A549 (cell line): ENCODE data around the gene ERP29. TPM values are rescaled to one million over a fixed set of nuclear protein-coding genes. Genes with fewer than 3 reads are reported as not detected.
"Not testable (repeated sequence)": the region's sequence is repeated elsewhere in the genome, so short reads cannot be mapped to it uniquely, and the experiment has no call there.

ENCODE experiments used
- ATAC-seq, 2 experiments: fragments of 200-7000 bp in 1 of 2; fragments of >200 bp in 1 of 2; cut with Nextera tagmentation in 1 of 2; cut with Tn5 transposase in 1 of 2; 3 replicates each; pipeline versions ENCODE4 v1.8.0 to v1.9.1; 2018 to 2020; ENCODE audit warnings: mild to moderate bottlenecking in 1 of 2, moderate library complexity in 1 of 2
- CTCF ChIA-PET: fragments of 300-600 bp; sonication (Branson Sonifier 250); formaldehyde crosslinking; extraction: SDS; loops from one replicate; lab custom pipeline; 2021; ENCODE audit warnings: antibody characterized with exemption, inconsistent platforms; lab: Yijun Ruan, JAX
- POLR2A ChIA-PET: fragments of 350-600 bp; formaldehyde crosslinking; extraction: SDS; loops from one replicate; lab custom pipeline; 2021; ENCODE audit warnings: antibody characterized with exemption, inconsistent platforms; lab: Yijun Ruan, JAX
- DNase-seq, 2 experiments: peaks; one replicate each; pipeline versions ENCODE4 v3.0.0 to v3.0.0-alpha.2; 2011 to 2016; ENCODE audit warnings: low read depth in 1 of 2, low spot score in 1 of 2
- FAIRE-seq: peaks from 2 replicates; lab custom pipeline; 2011; peaks lifted over from hg19 to GRCh38; lab: Jason Lieb, UNC
- H3K27ac ChIP-seq, 2 experiments: fragments of >200 bp; sonication (Bioruptor Twin); formaldehyde crosslinking; 3 replicates each; pipeline ENCODE4 v1.5.1; 2016 to 2017
- H3K4me1 ChIP-seq: fragments of >200 bp; sonication (Bioruptor Twin); formaldehyde crosslinking; 3 replicates; pipeline ENCODE4 v1.6.1; 2016
- H3K4me2 ChIP-seq: fragments of >200 bp; sonication (Bioruptor Twin); formaldehyde crosslinking; 3 replicates; pipeline ENCODE4 v1.6.1; 2016
- H3K4me3 ChIP-seq: fragments of >200 bp; sonication (Bioruptor Twin); formaldehyde crosslinking; 3 replicates; pipeline ENCODE4 v1.5.1; 2016
- H3K9me3 ChIP-seq: fragments of >200 bp; sonication (Bioruptor Twin); formaldehyde crosslinking; 3 replicates; pipeline ENCODE4 v1.6.1; 2016
- ATOH8 ChIP-seq: fragments of 250-450 bp; sonication (Bioruptor Pico); IDR thresholded peaks from 2 replicates; pipeline ENCODE4 v1.5.0; 2020; ENCODE audit warnings: low read depth, mild to moderate bottlenecking, moderate library complexity
- BCL3 ChIP-seq: fragments of >200 bp; sonication (Bioruptor Twin); formaldehyde crosslinking; IDR thresholded peaks from 3 replicates; pipeline ENCODE4 v1.6.1; 2016
- CBX2 ChIP-seq: fragments of 200-600 bp; sonication (generic); IDR thresholded peaks from 2 replicates; pipeline ENCODE4 v1.6.1; 2016; ENCODE audit warnings: low read depth, mild to moderate bottlenecking, borderline replicate concordance
- CEBPB ChIP-seq, 2 experiments: fragments of >200 bp in 1 of 2; sonication (Bioruptor Twin) in 1 of 2; formaldehyde crosslinking in 1 of 2; IDR thresholded peaks; 2 replicates each; pipeline ENCODE4 v1.6.1; 2012 to 2016
- CHD4 ChIP-seq: fragments of 200-600 bp; sonication (generic); IDR thresholded peaks from 2 replicates; pipeline ENCODE4 v1.6.1; 2016; ENCODE audit warnings: antibody characterized with exemption, mild to moderate bottlenecking, borderline replicate concordance
- EHF ChIP-seq: fragments of 250-450 bp; sonication (Bioruptor Pico); IDR thresholded peaks from 2 replicates; pipeline ENCODE4 v1.5.0; 2020; ENCODE audit warnings: mild to moderate bottlenecking
- ELK1 ChIP-seq: fragments of 150-350 bp; IDR thresholded peaks from 2 replicates; pipeline ENCODE4 v1.6.1; 2014; ENCODE audit warnings: low read depth, mild to moderate bottlenecking, low read length
- EP300 ChIP-seq, 2 experiments: fragments of >200 bp; sonication (Bioruptor Twin); formaldehyde crosslinking; IDR thresholded peaks; 2 replicates in 1 of 2; 3 replicates in 1 of 2; pipeline ENCODE4 v1.6.1; 2016 to 2017
- ESRRA ChIP-seq: fragments of 150-350 bp; IDR thresholded peaks from 2 replicates; pipeline ENCODE4 v1.6.1; 2014; ENCODE audit warnings: mild to moderate bottlenecking, low read length, borderline replicate concordance
- GATA3 ChIP-seq: IDR thresholded peaks from 2 replicates; pipeline ENCODE4 v1.6.1; 2012; ENCODE audit warnings: borderline replicate concordance
- HDAC2 ChIP-seq: fragments of 200-600 bp; sonication (generic); IDR thresholded peaks from 2 replicates; pipeline ENCODE4 v1.6.1; 2016
- HES2 ChIP-seq: fragments of >200 bp; sonication (Bioruptor Twin); formaldehyde crosslinking; IDR thresholded peaks from 2 replicates; pipeline ENCODE4 v1.6.1; 2016
- JUNB ChIP-seq: fragments of >200 bp; sonication (Bioruptor Twin); formaldehyde crosslinking; IDR thresholded peaks from 2 replicates; pipeline ENCODE4 v1.6.1; 2016
- KDM5A ChIP-seq: fragments of 200-600 bp; sonication (generic); IDR thresholded peaks from 2 replicates; pipeline ENCODE4 v1.6.1; 2016; ENCODE audit warnings: antibody characterized with exemption, mild to moderate bottlenecking
- MAFK ChIP-seq: fragments of 450-650 bp; IDR thresholded peaks from 2 replicates; pipeline ENCODE4 v1.6.1; 2014; ENCODE audit not compliant: partially characterized antibody
- MAX ChIP-seq: IDR thresholded peaks from 2 replicates; pipeline ENCODE4 v1.6.1; 2012
- MAZ ChIP-seq: fragments of 150-350 bp; IDR thresholded peaks from 2 replicates; pipeline ENCODE4 v1.6.1; 2014; ENCODE audit warnings: antibody characterized with exemption, low read depth, low read length, borderline replicate concordance
- MYC ChIP-seq: IDR thresholded peaks from 2 replicates; pipeline ENCODE4 v1.6.1; 2012; ENCODE audit warnings: mild to moderate bottlenecking, inconsistent platforms, low read length, improper control_type of control experiment, borderline replicate concordance
- NFE2L2 ChIP-seq: fragments of 150-350 bp; conservative IDR thresholded peaks from 2 replicates; pipeline ENCODE4 v1.6.1; 2014; ENCODE audit warnings: low read length
- REST ChIP-seq: fragments of 200-600 bp; sonication (generic); IDR thresholded peaks from 2 replicates; pipeline ENCODE4 v1.6.1; 2016; ENCODE audit warnings: antibody characterized with exemption, mild to moderate bottlenecking, moderate library complexity
- RNF2 ChIP-seq: fragments of 200-600 bp; sonication (generic); IDR thresholded peaks from 2 replicates; pipeline ENCODE4 v1.6.1; 2016; ENCODE audit warnings: low read depth, mild to moderate bottlenecking, antibody characterized with exemption, moderate library complexity, borderline replicate concordance
- SMC3 ChIP-seq: fragments of >200 bp; sonication (Bioruptor Twin); formaldehyde crosslinking; IDR thresholded peaks from 3 replicates; pipeline ENCODE4 v1.6.1; 2018; ENCODE audit warnings: inconsistent platforms
- ZC3H11A ChIP-seq: fragments of 450-650 bp; IDR thresholded peaks from 2 replicates; pipeline ENCODE4 v1.6.1; 2014; ENCODE audit warnings: antibody characterized with exemption, mild to moderate bottlenecking
- ZFP36 ChIP-seq: fragments of 450-650 bp; IDR thresholded peaks from 2 replicates; pipeline ENCODE4 v1.6.1; 2014; ENCODE audit warnings: borderline replicate concordance; ENCODE audit not compliant: partially characterized antibody
- ZNF302 ChIP-seq: fragments of 250-450 bp; sonication (Bioruptor Pico); IDR thresholded peaks from 2 replicates; pipeline ENCODE4 v1.9.0; 2021; ENCODE audit warnings: inconsistent platforms, mild to moderate bottlenecking, moderate library complexity
- WGBS: methylation state at CpG from one replicate; pipeline ENCODE4 v1.1.6; 2017; ENCODE audit errors: missing lambda C conversion rate; 5-methylcytosine and 5-hydroxymethylcytosine counted together
- polyA plus RNA-seq, 4 experiments: library from polyadenylated mRNA; depleted of rRNA in 3 of 4; stranded (reverse); fragments of >200 nt; fragmentation: RNase III in 1 of 4; extraction: RNeasy Plus Mini Kit Qiagen cat#74134 plus additional on column Dnase treatment in 1 of 4; gene quantifications; 2 replicates in 3 of 4; 3 replicates in 1 of 4; pipeline ENCODE4 v1.2.3, GENCODE V29; 2011 to 2017

ERP29 gene
- polyA plus RNA-seq, 2 of the 4 experiments (the other 2 are of a cell fraction), result 115 to 157 TPM

GRCh38 chr12:111998015-111998414, 15.2 kb upstream of the ERP29 start:
- CTCF ChIA-PET, result interaction anchor here (0.6 to 1.4 kb wide), 2 partner anchors 15 to 154 kb away, joined by 3 read pairs; partner anchors contain the start of genes ERP29 and TMEM116
- 91% methylated on average over 4 of the region's 4 CpGs for WGBS
- FAIRE-seq, result no peak

GRCh38 chr12:111999129-111999528, 14.1 kb upstream of the ERP29 start:
- CTCF ChIA-PET, H3K4me1 ChIP-seq, H3K4me3 ChIP-seq, POLR2A ChIA-PET, H3K9me3 ChIP-seq, ATAC-seq, DNase-seq, H3K4me2 ChIP-seq, FAIRE-seq, H3K27ac ChIP-seq: not testable (repeated sequence)
- WGBS, result 79% methylated on average over 9 of the region's 9 CpGs

More at GRCh38 chr12:111998015-111998414, 15.2 kb upstream of the ERP29 start:
- TF ChIP-seq MAFK (no peak), CBX2 (no peak), EHF (no peak), KDM5A (no peak), GATA3 (no peak), MAX (no peak), REST (no peak), MAZ (no peak), ZFP36 (no peak), MYC (no peak), HDAC2 (no peak), HES2 (no peak), RNF2 (no peak), BCL3 (no peak), ZNF302 (no peak)
- TF ChIP-seq, all 56 proteins: peak for 0
- H3K4me3 ChIP-seq, result no peak overlapping the region
- ATAC-seq, result no peak
- H3K9me3 ChIP-seq, result no peaks in the 10 kb centered on the region
- POLR2A ChIA-PET, result interaction anchor here (1.5 kb wide), 1 partner anchor 16 kb away, joined by 9 read pairs; the partner anchor contains the start of genes ERP29 and TMEM116
- no peak overlapping the region for H3K4me2 ChIP-seq
- no peak overlapping the region for H3K27ac ChIP-seq
- H3K4me1 ChIP-seq, result 0 out of 3 replicates have a peak, but pooled peaks cover 3% of the 10 kb centered on the region
- no peak for DNase-seq

GRCh38 chr12:112000820-112001219, 12.4 kb upstream of the ERP29 start:
- WGBS, result 91% methylated on average over 8 of the region's 8 CpGs
- POLR2A ChIA-PET, result interaction anchor here (0.6 to 1.6 kb wide), 2 partner anchors 12 to 56 kb away, joined by 5 to 6 read pairs; partner anchors contain the start of gene TMEM116
- CTCF ChIA-PET, result interaction anchor here (1.8 kb wide), 1 partner anchor 13 kb away, joined by 6 read pairs; the partner anchor contains the start of gene ERP29
- no peak for FAIRE-seq
- H3K4me2 ChIP-seq, result no peak overlapping the region
- TF ChIP-seq ESRRA (no peak), JUNB (no peak), SMC3 (no peak), EP300 (IDR thresholded peaks at IDR 0.05) (no peak), ELK1 (no peak), CHD4 (no peak), CBX2 (no peak), CEBPB (IDR thresholded peaks at IDR 0.05) (no peak), EHF (no peak), HDAC2 (no peak), MAFK (no peak), ZC3H11A (no peak), NFE2L2 (no peak), ATOH8 (CRISPR knock-in tag) (no peak)
- DNase-seq, result no peak
- no peaks in the 10 kb centered on the region for H3K9me3 ChIP-seq
- ATAC-seq, result no peak
- peaks cover 10% of the 10 kb centered on the region for H3K4me1 ChIP-seq
- no peak overlapping the region for H3K4me3 ChIP-seq
- no peak overlapping the region for H3K27ac ChIP-seq
